Measurements from ENCODE around the gene ANTXR1.

DNA sequence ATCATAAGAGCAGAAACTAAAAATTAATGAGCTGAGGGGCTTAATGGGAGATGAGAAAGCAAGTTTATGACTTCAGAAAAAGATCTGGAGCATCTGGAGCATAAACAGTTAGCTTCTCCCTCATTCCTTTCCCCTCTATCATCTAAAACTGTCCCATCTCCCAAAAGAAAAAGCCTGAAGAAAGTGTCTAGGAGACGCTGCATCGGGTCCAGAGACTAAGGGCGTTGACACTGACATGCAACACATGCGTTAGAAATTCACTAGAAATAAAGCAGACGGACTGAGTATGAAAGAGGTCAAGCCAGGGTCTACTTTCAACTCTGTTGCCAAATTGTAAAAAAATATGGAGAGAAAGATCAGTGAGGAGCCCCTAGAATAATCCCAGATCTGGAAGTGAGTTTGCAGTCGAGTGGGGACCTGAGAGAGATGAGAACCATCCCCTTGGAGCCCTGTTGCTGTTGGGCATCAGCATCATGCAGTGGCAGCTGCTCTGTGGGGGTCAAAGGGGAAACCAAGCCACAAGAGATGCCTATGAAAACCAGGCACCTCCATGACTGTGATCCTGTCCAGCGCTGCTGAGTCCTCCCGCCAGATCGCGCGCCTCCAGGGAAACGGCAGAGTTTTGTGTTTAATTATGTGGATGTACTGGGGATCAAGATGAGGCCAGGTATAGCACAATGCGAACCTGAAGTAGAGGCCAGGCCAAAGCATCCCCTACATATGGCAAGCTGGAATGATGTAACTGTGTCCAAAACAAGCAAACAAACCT lies 13.9 kb downstream of the ANTXR1 start:
- TF ChIP-seq, protein P1, sequence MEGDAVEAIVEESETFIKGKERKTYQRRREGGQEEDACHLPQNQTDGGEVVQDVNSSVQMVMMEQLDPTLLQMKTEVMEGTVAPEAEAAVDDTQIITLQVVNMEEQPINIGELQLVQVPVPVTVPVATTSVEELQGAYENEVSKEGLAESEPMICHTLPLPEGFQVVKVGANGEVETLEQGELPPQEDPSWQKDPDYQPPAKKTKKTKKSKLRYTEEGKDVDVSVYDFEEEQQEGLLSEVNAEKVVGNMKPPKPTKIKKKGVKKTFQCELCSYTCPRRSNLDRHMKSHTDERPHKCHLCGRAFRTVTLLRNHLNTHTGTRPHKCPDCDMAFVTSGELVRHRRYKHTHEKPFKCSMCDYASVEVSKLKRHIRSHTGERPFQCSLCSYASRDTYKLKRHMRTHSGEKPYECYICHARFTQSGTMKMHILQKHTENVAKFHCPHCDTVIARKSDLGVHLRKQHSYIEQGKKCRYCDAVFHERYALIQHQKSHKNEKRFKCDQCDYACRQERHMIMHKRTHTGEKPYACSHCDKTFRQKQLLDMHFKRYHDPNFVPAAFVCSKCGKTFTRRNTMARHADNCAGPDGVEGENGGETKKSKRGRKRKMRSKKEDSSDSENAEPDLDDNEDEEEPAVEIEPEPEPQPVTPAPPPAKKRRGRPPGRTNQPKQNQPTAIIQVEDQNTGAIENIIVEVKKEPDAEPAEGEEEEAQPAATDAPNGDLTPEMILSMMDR (optimal IDR thresholded peaks at IDR 0.05 in 1 of 3, IDR thresholded peaks at IDR 0.05 in 1 of 3, conservative IDR thresholded peaks at IDR 0.05 in 1 of 3; ENCODE audit: extremely low read depth in 1 of 3, insufficient read depth in 2 of 3, low read length in 3 of 3) = no peak
- no peak for TF ChIP-seq EZH2 (IDR thresholded peaks at IDR 0.05; ENCODE audit: low read length)

Data from keratinocyte (primary cell).